Psoas muscle (tissue), 8 donors: ENCODE data around the gene GAPDH. TPM values are rescaled to one million over a fixed set of nuclear protein-coding genes. Genes with fewer than 3 reads are reported as not detected.
A peak's percentile ranks its signal among the peaks of the same experiment; 100 is the strongest.

ENCODE experiments used
- ATAC-seq, 4 donors: fragments of 200-7000 bp; cut with Tn5 transposase; one replicate each; pipeline ENCODE4 v1.9.1; 2020; ENCODE audit warnings: moderate library complexity in 3 of 4, mild to moderate bottlenecking in 2 of 4
- DNase-seq, 2 donors: peaks; one replicate each; pipeline ENCODE4 v3.0.0-alpha.2; 2020
- H3K27ac ChIP-seq: fragments of 200-600 bp; one replicate; pipeline ENCODE4 v1.8.0; 2022
- H3K27me3 ChIP-seq, 3 donors: fragments of 200-600 bp in 1 of 3; one replicate each; pipeline versions ENCODE4 v1.6.1 to v1.8.0; 2013 to 2022; ENCODE audit warnings: low read length in 2 of 3, mild to moderate bottlenecking in 2 of 3, moderate library complexity in 1 of 3; ENCODE audit not compliant: insufficient read depth in 3 of 3
- H3K36me3 ChIP-seq, 2 donors: fragments of 200-600 bp in 1 of 2; one replicate each; pipeline versions ENCODE4 v1.6.1 to v1.8.0; 2013 to 2022; ENCODE audit warnings: low read depth in 1 of 2, mild to moderate bottlenecking in 1 of 2, moderate library complexity in 1 of 2; ENCODE audit not compliant: insufficient read depth in 1 of 2
- H3K4me1 ChIP-seq: fragments of 200-600 bp; one replicate; pipeline ENCODE4 v1.8.0; 2022
- H3K4me3 ChIP-seq: fragments of 200-600 bp; one replicate; pipeline ENCODE4 v1.8.0; 2022; ENCODE audit warnings: mild to moderate bottlenecking
- H3K9me3 ChIP-seq: fragments of 200-600 bp; one replicate; pipeline ENCODE4 v1.8.0; 2022
- CTCF ChIP-seq: fragments of 200-600 bp; IDR thresholded peaks from one replicate; pipeline ENCODE4 v1.8.0; 2022; ENCODE audit warnings: antibody characterized with exemption
- WGBS, 3 donors: extraction: QIAGEN DNeasy Blood & Tissue Kit; methylation state at CpG; one replicate each; pipeline versions ENCODE4 v1.1.6 to v1.1.7; 2013; 5-methylcytosine and 5-hydroxymethylcytosine counted together
- intact Hi-C, 2 donors: fragments of 100-400 bp; cut with DNase I; formaldehyde crosslinking; loops; one replicate each; pipeline versions ENCODE4 v1.11.0 to v1.14.2; 2022
- polyA plus RNA-seq, 3 donors: library from polyadenylated mRNA; stranded (reverse); fragments of 200-250 nt; gene quantifications; one replicate each; pipeline ENCODE4 v1.2.3, GENCODE V29; 2013
- total RNA-seq, 4 donors: library from RNA; stranded (reverse); fragmentation: NEBNext Ultra II Directional in 2 of 4; extraction: Animal tissue kit (Norgen Biotek cat#: 25700) in 2 of 4; gene quantifications; one replicate each; pipeline versions ENCODE4 v1.2.1 to v1.2.4, GENCODE V29; 2021 to 2023
- donor health status: healthy with polysubstance abuse.
- donor health status: DM: no; HTN: no; CAD: no; lungs with moderate emphysema.
- donor health status: Bipolar disorder and iron deficiency.
- donor health status: healthy.
- donor health status: DM: yes; HTN: yes; CAD: no.
- donor health status: DM: no; HTN: no; CAD: no.
- donor health status: DM: no; HTN: no; CAD: no.
- donor health status: DM: yes; HTN: yes; CAD: no.

The GAPDH gene
- total and polyA plus RNA-seq, 7 donors = 7,136 to 18,891 (median 10,253) TPM

GRCh38 chr12:6542209-6543009 lies 8.1 kb downstream of the GAPDH start:
- no peak for ATAC-seq
- no peak overlapping the region for H3K4me3 ChIP-seq
- H3K27me3 ChIP-seq = no peaks in the 10 kb centered on the region
- intact Hi-C loops = no loop called here
- no peak for DNase-seq
- peaks cover 0 to 73% of the 10 kb centered on the region in 2 donors for H3K36me3 ChIP-seq
- H3K4me1 ChIP-seq = peaks cover 35% of the 10 kb centered on the region
- WGBS, 3 donors = 62 to 77% (median 62%) methylated on average over 13 of the region's 13 CpGs
- no peaks in the 10 kb centered on the region for H3K9me3 ChIP-seq
- H3K27ac ChIP-seq = peak overlapping the region; percentile 97
- no peak for TF ChIP-seq CTCF

- no peak overlapping the region for H3K27ac ChIP-seq
- H3K36me3 ChIP-seq = peaks cover 0 to 75% of the 10 kb centered on the region in 2 donors
- H3K4me1 ChIP-seq = peaks cover 19% of the 10 kb centered on the region
Measured at GRCh38 chr12:6546016-6546415, 11.7 kb downstream of the GAPDH start.

GRCh38 chr12:6547566-6547965 lies 13.2 kb downstream of the GAPDH start:
- peaks cover 0 to 75% of the 10 kb centered on the region in 2 donors for H3K36me3 ChIP-seq
- 67 to 85% (median 77%) methylated on average over 1 of the region's 1 CpG for WGBS, 3 donors
- H3K4me1 ChIP-seq = peaks cover 24% of the 10 kb centered on the region
- H3K4me3 ChIP-seq = no peak overlapping the region
- TF ChIP-seq CTCF = no peak
- no peak for ATAC-seq
- H3K27me3 ChIP-seq = no peaks in the 10 kb centered on the region
- H3K9me3 ChIP-seq = no peaks in the 10 kb centered on the region
- peak in 1 of 2 donors; percentile 1 for DNase-seq
- H3K27ac ChIP-seq = peak overlapping the region; percentile 100
- intact Hi-C loops = no loop called here

More at GRCh38 chr12:6546016-6546415, 11.7 kb downstream of the GAPDH start:
- Histone ChIP-seq H3K27me3 (no peaks in the 10 kb centered on the region), H3K4me3 (no peak overlapping the region), H3K9me3 (no peaks in the 10 kb centered on the region)
- no peak for ATAC-seq
- intact Hi-C loops = no loop called here
- no peak for TF ChIP-seq CTCF
- WGBS, 3 donors = 89 to 93% (median 91%) methylated on average over 10 of the region's 10 CpGs
- no peak for DNase-seq

GRCh38 chr12:6547987-6548386 lies 13.7 kb downstream of the GAPDH start:
- H3K36me3 ChIP-seq = peaks cover 0 to 70% of the 10 kb centered on the region in 2 donors
- peaks cover 29% of the 10 kb centered on the region for H3K4me1 ChIP-seq
- no peaks in the 10 kb centered on the region for H3K9me3 ChIP-seq
- DNase-seq = peak in 1 of 2 donors; percentile 55
- H3K27me3 ChIP-seq = no peaks in the 10 kb centered on the region
- intact Hi-C loops = no loop called here
- no peak for TF ChIP-seq CTCF
- H3K4me3 ChIP-seq = no peak overlapping the region
- H3K27ac ChIP-seq = peak overlapping the region; percentile 100
- ATAC-seq = no peak
- 67 to 70% (median 68%) methylated on average over 9 of the region's 9 CpGs for WGBS, 3 donors
